ENCODE measurements around the gene PEAK1.
A peak's percentile ranks its signal among the peaks of the same experiment; 100 is the strongest.

DNA sequence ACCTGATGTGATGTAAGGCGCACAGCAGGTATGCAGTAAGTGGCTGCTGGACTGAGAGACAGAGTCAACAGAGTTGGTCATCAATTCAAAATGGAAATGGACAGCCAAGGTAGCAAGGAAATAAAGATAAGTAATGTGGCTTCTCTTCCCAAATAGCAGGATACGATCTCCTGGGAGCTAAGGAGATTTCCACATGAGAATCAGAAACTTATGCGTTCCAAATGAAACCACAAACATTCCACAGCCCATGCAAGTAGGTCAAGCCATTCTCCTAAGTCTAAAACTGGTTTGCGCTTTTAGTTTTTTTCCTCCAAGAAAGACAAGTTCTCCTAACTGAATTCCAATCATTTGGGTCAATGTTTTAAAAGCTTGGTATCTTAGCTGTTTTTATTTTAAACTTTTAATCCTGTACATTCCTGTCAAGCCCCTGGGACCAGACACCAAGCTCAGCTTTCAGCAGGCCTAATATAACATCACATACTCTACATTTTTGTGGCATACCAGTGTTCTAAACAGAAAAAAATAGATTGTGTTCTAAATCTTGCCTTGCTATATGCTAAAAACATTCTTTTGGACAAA is 275.3 kb downstream of the PEAK1 start:
- TF ChIP-seq TCF4 (CRISPR knock-in tag; IDR thresholded peaks at IDR 0.05; ENCODE audit: borderline replicate concordance) (no peak), BACH2 (CRISPR knock-in tag; IDR thresholded peaks at IDR 0.05; ENCODE audit: borderline replicate concordance) (no peak), CREB5 (CRISPR knock-in tag; IDR thresholded peaks at IDR 0.05; ENCODE audit: low read depth) (no peak), ZFP3 (CRISPR knock-in tag; IDR thresholded peaks at IDR 0.05) (peak; percentile 39; the same call in 1 of the 2 replicates), ISL1 (CRISPR knock-in tag; IDR thresholded peaks at IDR 0.05) (peak; percentile 44; the same call in 1 of the 2 replicates)
- TF ChIP-seq, protein P1, sequence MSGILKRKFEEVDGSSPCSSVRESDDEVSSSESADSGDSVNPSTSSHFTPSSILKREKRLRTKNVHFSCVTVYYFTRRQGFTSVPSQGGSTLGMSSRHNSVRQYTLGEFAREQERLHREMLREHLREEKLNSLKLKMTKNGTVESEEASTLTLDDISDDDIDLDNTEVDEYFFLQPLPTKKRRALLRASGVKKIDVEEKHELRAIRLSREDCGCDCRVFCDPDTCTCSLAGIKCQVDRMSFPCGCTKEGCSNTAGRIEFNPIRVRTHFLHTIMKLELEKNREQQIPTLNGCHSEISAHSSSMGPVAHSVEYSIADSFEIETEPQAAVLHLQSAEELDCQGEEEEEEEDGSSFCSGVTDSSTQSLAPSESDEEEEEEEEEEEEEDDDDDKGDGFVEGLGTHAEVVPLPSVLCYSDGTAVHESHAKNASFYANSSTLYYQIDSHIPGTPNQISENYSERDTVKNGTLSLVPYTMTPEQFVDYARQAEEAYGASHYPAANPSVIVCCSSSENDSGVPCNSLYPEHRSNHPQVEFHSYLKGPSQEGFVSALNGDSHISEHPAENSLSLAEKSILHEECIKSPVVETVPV (CRISPR knock-in tag; IDR thresholded peaks at IDR 0.05): no peak

Data from SK-N-SH treated with all-trans-retinoic acid at 6 μM for 48 hours (cell line).